GM12891 (cell line): ENCODE measurements around the gene GIT1.

ENCODE experiments used
- POLR2A ChIP-seq: IDR thresholded peaks from 2 replicates; pipeline ENCODE4 v1.6.1; 2011; ENCODE audit warnings: low read depth, low read length, control low read depth
- POLR2AphosphoS5 ChIP-seq: IDR thresholded peaks from 2 replicates; pipeline ENCODE4 v1.6.1; 2011; ENCODE audit warnings: low read depth, low read length, control low read depth
- POU2F2 ChIP-seq: IDR thresholded peaks from 2 replicates; pipeline ENCODE4 v1.6.1; 2011; ENCODE audit warnings: low read depth, mild to moderate bottlenecking, control low read depth, low read length, moderate library complexity
- SPI1 ChIP-seq: IDR thresholded peaks from 2 replicates; pipeline ENCODE4 v1.6.1; 2011; ENCODE audit warnings: low read depth, low read length, control low read depth
- TAF1 ChIP-seq: IDR thresholded peaks from 2 replicates; pipeline ENCODE4 v1.6.1; 2011; ENCODE audit warnings: low read depth, low read length, control low read depth

- TF ChIP-seq POLR2AphosphoS5 (no peak), POLR2A (no peak), TAF1 (no peak), POU2F2 (no peak), SPI1 (no peak)
Observed at GRCh38 chr17:29628644-29629043, 39.2 kb upstream of the GIT1 start.
